K562 (cell line): ENCODE results near the gene CUL1. TPM values are rescaled to one million over a fixed set of nuclear protein-coding genes. Genes with fewer than 3 reads are reported as not detected.

Source experiments
- KDM4B ChIP-seq, 2 experiments: fragments of 450-650 bp in 1 of 2; sonication (generic) in 1 of 2; IDR thresholded peaks; 2 replicates each; pipeline ENCODE4 v1.6.1; 2016 to 2017; ENCODE audit warnings: borderline replicate concordance in 2 of 2, antibody characterized with exemption in 1 of 2, low read depth in 1 of 2, mild to moderate bottlenecking in 1 of 2
- MCM7 ChIP-seq, 2 experiments: fragments of 450-650 bp; IDR thresholded peaks; 2 replicates each; pipeline ENCODE4 v1.6.1; 2016 to 2018
- PHB ChIP-seq: fragments of 250-450 bp; sonication (Bioruptor Pico); IDR thresholded peaks from 2 replicates; pipeline ENCODE4 v1.5.0; 2021
- PRPF4 ChIP-seq: fragments of 200-400 bp; formaldehyde crosslinking; IDR thresholded peaks from one replicate; pipeline ENCODE4 v1.6.1; 2017; ENCODE audit warnings: low read length, low read depth, mild to moderate bottlenecking; ENCODE audit not compliant: insufficient read depth, poor library complexity, severe bottlenecking
- RBBP5 ChIP-seq: fragments of 200-600 bp; sonication (generic); IDR thresholded peaks from 2 replicates; pipeline ENCODE4 v1.6.1; 2012; ENCODE audit warnings: borderline replicate concordance, mild to moderate bottlenecking, low read length, control low read depth, inconsistent platforms; ENCODE audit not compliant: insufficient read depth, poor library complexity, severe bottlenecking
- RBM17 ChIP-seq: fragments of 200-400 bp; formaldehyde crosslinking; IDR thresholded peaks from 2 replicates; pipeline ENCODE4 v1.6.1; 2017; ENCODE audit warnings: low read depth, mild to moderate bottlenecking, low read length, borderline replicate concordance
- RNF2 ChIP-seq: sonication (generic); IDR thresholded peaks from 2 replicates; pipeline ENCODE4 v1.6.1; 2016
- SIRT6 ChIP-seq: IDR thresholded peaks from one replicate; pipeline ENCODE4 v1.6.1; 2012; ENCODE audit warnings: low read depth, mild to moderate bottlenecking, control low read depth, inconsistent platforms, low read length, moderate library complexity
- STAT5A ChIP-seq: IDR thresholded peaks from 2 replicates; pipeline ENCODE4 v1.6.1; 2012; ENCODE audit warnings: low read length, inconsistent platforms, borderline replicate concordance
- TAL1 ChIP-seq: fragments of 450-650 bp; IDR thresholded peaks from 2 replicates; pipeline ENCODE4 v1.6.1; 2016; ENCODE audit warnings: mild to moderate bottlenecking
- YBX1 ChIP-seq: fragments of 450-650 bp; IDR thresholded peaks from 2 replicates; pipeline ENCODE4 v1.7.1; 2016; ENCODE audit warnings: mild to moderate bottlenecking
- ZBTB1 ChIP-seq: sonication (generic); formaldehyde crosslinking; IDR thresholded peaks from 2 replicates; pipeline ENCODE4 v1.8.1; 2023; ENCODE audit warnings: missing genetic modification reagents, low read depth, mild to moderate bottlenecking, borderline replicate concordance
- polyA plus RNA-seq, 8 experiments: library from polyadenylated mRNA; depleted of rRNA in 4 of 8; stranded (reverse) in 5 of 8; unstranded in 3 of 8; fragments of >200 nt; fragmentation: Nextera tagmentation in 2 of 8; fragmentation: Illumina TruSeq in 1 of 8; extraction: Ambion mirVana in 2 of 8; extraction: Trizol in 1 of 8; gene quantifications; 2 replicates each; pipeline versions ENCODE4 v1.2.1 to v1.2.3, GENCODE V29; 2011 to 2014; ENCODE audit warnings: inconsistent platforms in 1 of 8, missing spikeins in 1 of 8
- total RNA-seq, 7 experiments: library from RNA; depleted of rRNA in 6 of 7; stranded (reverse); fragments of >200 nt in 6 of 7; fragmentation: Illumina TruSeq in 2 of 7; extraction: Trizol in 2 of 7; gene quantifications; 2 replicates each; pipeline versions ENCODE4 v1.2.1 to v1.2.3, GENCODE V29; 2011 to 2021; ENCODE audit warnings: low replicate concordance in 1 of 7
- TF ChIP-seq, protein P1 (sequence below): sonication (generic); formaldehyde crosslinking; IDR thresholded peaks from 2 replicates; pipeline ENCODE4 v1.8.0; 2023; ENCODE audit warnings: missing genetic modification reagents, mild to moderate bottlenecking, borderline replicate concordance
- TF ChIP-seq, protein P2 (sequence below): sonication (generic); formaldehyde crosslinking; IDR thresholded peaks from 2 replicates; pipeline ENCODE4 v1.8.1; 2022; ENCODE audit warnings: missing genetic modification reagents
- TF ChIP-seq, protein P3 (sequence below): sonication (generic); formaldehyde crosslinking; IDR thresholded peaks from 2 replicates; pipeline ENCODE4 v1.8.0; 2023; ENCODE audit warnings: mild to moderate bottlenecking, missing genetic modification reagents

The CUL1 gene
- total and polyA plus RNA-seq, 9 of the 15 experiments (the other 6 are each of a cell fraction or from before 2014, with no cell fraction given), result 31.5 to 107 (median 96.5) TPM

DNA sequence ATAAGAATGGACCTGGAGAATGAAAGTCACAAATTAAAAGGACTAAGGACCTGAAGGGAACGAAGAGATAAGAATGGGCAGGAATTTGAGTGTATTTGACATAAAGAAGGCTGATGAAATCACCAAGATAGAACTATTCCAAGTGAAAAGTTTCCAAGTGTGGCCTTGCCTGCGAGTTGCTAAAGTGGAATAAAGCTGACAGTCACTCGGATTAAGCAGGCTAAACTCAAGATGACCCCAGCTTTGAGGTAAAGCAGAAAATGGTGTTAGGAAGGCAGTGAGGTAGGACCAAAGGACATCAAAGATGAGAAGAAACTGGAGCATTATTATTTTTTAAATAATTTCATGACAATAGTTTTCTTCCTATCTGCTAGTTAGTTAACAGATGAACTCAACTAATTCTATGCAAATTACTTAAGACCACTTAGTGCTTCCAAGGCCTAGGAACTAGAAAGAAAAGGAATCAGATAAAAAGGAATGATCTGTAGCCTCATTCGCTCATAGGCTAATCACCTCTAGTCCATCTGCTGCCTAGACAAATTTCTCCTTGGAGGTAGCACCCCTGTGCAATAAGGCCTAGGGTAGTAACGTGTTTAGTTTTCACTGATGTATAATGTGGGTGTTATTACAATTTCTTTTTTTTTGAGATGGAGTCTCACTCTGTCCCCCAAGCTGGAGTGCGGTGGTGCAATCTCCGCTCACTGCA is 150.8 kb downstream of the CUL1 start (continued):
- TF ChIP-seq YBX1, result no peak
- TF ChIP-seq RBBP5, result no peak
- TF ChIP-seq PRPF4, result no peak
- TF ChIP-seq, protein P1, sequence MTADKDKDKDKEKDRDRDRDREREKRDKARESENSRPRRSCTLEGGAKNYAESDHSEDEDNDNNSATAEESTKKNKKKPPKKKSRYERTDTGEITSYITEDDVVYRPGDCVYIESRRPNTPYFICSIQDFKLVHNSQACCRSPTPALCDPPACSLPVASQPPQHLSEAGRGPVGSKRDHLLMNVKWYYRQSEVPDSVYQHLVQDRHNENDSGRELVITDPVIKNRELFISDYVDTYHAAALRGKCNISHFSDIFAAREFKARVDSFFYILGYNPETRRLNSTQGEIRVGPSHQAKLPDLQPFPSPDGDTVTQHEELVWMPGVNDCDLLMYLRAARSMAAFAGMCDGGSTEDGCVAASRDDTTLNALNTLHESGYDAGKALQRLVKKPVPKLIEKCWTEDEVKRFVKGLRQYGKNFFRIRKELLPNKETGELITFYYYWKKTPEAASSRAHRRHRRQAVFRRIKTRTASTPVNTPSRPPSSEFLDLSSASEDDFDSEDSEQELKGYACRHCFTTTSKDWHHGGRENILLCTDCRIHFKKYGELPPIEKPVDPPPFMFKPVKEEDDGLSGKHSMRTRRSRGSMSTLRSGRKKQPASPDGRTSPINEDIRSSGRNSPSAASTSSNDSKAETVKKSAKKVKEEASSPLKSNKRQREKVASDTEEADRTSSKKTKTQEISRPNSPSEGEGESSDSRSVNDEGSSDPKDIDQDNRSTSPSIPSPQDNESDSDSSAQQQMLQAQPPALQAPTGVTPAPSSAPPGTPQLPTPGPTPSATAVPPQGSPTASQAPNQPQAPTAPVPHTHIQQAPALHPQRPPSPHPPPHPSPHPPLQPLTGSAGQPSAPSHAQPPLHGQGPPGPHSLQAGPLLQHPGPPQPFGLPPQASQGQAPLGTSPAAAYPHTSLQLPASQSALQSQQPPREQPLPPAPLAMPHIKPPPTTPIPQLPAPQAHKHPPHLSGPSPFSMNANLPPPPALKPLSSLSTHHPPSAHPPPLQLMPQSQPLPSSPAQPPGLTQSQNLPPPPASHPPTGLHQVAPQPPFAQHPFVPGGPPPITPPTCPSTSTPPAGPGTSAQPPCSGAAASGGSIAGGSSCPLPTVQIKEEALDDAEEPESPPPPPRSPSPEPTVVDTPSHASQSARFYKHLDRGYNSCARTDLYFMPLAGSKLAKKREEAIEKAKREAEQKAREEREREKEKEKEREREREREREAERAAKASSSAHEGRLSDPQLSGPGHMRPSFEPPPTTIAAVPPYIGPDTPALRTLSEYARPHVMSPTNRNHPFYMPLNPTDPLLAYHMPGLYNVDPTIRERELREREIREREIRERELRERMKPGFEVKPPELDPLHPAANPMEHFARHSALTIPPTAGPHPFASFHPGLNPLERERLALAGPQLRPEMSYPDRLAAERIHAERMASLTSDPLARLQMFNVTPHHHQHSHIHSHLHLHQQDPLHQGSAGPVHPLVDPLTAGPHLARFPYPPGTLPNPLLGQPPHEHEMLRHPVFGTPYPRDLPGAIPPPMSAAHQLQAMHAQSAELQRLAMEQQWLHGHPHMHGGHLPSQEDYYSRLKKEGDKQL, result 0 out of 2 replicates have a peak, but pooled peaks have one; percentile 16
- no peak for TF ChIP-seq PHB (CRISPR knock-in tag)
- TF ChIP-seq, protein P2, sequence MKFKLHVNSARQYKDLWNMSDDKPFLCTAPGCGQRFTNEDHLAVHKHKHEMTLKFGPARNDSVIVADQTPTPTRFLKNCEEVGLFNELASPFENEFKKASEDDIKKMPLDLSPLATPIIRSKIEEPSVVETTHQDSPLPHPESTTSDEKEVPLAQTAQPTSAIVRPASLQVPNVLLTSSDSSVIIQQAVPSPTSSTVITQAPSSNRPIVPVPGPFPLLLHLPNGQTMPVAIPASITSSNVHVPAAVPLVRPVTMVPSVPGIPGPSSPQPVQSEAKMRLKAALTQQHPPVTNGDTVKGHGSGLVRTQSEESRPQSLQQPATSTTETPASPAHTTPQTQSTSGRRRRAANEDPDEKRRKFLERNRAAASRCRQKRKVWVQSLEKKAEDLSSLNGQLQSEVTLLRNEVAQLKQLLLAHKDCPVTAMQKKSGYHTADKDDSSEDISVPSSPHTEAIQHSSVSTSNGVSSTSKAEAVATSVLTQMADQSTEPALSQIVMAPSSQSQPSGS (CRISPR knock-in tag), result no peak
- TF ChIP-seq KDM4B (IDR thresholded peaks at IDR 0.05; ENCODE audit: borderline replicate concordance in 2 of 2, low read depth in 1 of 2), result no peak
- no peak for TF ChIP-seq SIRT6
- no peak for TF ChIP-seq MCM7 (IDR thresholded peaks at IDR 0.05)
- no peak for TF ChIP-seq RNF2
- TF ChIP-seq STAT5A, result 0 out of 2 replicates have a peak, but pooled peaks have one; percentile 21
- TF ChIP-seq RBM17, result no peak
- TF ChIP-seq, protein P3, sequence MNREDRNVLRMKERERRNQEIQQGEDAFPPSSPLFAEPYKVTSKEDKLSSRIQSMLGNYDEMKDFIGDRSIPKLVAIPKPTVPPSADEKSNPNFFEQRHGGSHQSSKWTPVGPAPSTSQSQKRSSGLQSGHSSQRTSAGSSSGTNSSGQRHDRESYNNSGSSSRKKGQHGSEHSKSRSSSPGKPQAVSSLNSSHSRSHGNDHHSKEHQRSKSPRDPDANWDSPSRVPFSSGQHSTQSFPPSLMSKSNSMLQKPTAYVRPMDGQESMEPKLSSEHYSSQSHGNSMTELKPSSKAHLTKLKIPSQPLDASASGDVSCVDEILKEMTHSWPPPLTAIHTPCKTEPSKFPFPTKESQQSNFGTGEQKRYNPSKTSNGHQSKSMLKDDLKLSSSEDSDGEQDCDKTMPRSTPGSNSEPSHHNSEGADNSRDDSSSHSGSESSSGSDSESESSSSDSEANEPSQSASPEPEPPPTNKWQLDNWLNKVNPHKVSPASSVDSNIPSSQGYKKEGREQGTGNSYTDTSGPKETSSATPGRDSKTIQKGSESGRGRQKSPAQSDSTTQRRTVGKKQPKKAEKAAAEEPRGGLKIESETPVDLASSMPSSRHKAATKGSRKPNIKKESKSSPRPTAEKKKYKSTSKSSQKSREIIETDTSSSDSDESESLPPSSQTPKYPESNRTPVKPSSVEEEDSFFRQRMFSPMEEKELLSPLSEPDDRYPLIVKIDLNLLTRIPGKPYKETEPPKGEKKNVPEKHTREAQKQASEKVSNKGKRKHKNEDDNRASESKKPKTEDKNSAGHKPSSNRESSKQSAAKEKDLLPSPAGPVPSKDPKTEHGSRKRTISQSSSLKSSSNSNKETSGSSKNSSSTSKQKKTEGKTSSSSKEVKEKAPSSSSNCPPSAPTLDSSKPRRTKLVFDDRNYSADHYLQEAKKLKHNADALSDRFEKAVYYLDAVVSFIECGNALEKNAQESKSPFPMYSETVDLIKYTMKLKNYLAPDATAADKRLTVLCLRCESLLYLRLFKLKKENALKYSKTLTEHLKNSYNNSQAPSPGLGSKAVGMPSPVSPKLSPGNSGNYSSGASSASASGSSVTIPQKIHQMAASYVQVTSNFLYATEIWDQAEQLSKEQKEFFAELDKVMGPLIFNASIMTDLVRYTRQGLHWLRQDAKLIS (CRISPR knock-in tag), result 0 out of 2 replicates have a peak, but pooled peaks have one; percentile 42
- no peak for TF ChIP-seq ZBTB1 (CRISPR knock-in tag)
- no peak; the same call in 1 of the 2 replicates for TF ChIP-seq TAL1
